HG02885 (cell line): ENCODE measurements around the gene NFE2.
"Not testable (repeated sequence)": the region's sequence is repeated elsewhere in the genome, so short reads cannot be mapped to it uniquely, and the experiment has no call there.

Experiments used
- ATAC-seq: cut with Tn5 transposase; IDR thresholded peaks from one replicate; pipeline ENCODE4 v1.9.1; 2021; ENCODE audit warnings: mild to moderate bottlenecking; ENCODE audit not compliant: unreplicated experiment, poor library complexity

The NFE2 gene

DNA sequence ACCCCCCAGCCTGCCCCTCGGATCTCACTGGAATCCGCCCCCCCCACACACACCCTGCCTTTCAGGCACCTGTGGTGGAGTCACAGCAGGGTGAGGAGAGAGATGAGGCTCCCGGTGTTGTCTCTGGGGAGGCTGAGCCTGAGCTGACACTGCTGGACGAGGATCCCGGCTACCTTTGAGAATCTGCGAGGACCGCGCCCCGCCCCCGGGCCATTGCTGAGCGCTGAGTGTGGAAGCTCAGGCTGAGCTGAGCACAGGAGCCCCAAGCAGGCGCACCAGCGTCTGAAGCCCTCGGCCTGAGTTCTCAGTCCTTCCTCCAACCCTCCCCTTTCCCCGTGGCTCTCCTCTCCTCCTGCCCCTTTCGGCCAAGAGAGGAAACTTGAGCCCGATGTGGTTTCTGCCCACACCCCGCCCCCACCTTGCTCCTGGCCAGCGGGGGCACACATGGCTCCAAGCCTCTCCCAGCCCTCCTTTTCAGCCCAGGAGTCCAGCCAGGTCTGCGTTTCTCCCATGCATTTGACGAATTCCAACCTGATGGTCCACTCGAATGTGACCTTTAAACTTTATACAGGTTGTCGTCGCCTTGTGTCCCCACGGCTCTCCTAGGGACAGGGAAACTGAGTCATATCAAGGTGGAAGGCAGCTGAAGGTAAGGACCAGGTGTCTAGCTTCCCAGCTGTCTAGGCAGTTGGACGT is at the start of gene NFE2:
TSS of gene NFE2 (minus strand) at position 284 of the 696 bp plus-strand sequence. CDS start 5,767 bp downstream, outside the sequence.
- no peak for ATAC-seq

DNA sequence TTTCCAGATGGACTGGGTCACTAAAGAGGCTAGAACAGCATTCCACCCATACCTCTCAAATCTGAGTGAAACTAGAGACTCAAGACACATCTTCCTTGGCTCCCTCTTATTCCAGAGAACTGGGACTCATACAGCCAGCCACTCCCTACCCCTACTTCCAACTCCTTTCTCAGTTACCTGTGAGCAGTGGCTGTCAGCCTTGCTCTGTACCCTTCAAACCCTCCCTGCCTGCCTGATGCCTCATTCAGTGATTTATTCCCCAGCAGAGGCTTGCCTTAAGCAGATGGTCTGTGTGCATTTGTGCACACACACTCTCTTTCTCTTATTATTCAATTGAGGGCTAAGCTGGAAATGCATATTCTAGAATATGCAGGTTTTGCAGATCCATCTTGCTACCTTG is 48.9 kb upstream of the NFE2 start:
- ATAC-seq = no peak

DNA sequence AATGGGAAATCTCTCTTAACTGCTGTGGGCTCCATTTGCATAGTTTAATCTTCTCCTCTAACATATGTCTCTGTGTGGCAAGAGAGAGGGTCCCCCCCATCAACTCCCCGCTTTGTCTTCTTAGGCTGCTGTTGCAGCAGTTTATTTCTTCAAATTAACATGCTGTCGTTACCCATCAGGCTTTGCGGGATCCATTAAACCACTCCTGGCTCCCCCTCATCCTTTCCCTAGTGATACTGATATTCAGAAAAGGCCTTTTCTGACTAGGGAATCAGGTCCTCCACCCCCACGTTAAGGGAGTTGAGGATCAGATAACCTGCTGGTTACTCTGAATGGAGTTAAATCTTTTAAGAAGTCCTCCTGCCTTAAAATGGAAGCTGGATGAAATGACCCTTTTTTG is 48.2 kb upstream of the NFE2 start:
- no peak for ATAC-seq

DNA sequence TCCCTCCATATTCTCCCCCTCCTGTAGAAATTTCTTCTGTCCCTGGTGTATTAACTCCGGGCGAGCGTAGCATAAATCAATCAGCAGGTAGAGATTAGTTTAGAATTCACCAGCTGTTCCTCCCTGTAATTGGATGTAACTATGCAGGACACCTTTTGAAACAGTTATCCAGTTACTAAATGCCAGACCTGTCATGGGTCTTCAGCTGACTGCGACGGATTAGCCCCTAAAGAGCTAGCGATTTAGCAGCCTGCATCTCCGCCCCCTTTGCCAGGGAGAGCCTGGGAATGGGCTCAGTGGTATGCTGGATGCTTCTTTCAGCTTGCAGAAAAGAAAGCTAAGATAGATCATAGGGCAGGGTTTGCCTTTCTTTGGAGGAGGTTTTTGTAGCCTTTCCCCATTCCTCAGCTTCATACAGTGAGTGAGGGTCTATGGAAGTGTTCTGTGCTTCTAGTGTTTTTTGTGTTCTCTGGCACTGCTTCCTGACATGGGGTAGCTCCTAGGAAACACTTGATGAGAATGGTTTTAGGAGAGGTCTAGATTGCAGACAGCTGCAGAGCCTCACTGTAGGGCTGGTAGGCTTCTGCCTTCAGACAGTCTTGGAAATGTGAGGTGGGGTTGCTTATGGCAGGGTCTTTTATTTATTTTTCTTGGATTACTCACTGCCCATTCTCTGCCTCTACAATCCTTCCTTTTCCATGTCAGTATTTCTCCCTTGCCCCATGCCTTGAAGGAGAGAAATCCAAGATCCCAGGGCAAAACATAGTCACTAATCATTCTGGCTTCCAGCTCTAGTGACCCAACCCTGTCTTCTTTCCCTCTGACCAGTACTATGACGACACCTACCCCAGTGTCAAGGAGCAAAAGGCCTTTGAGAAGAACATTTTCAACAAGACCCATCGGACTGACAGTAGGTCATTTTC is 40.8 kb upstream of the NFE2 start:
- ATAC-seq = no peak

DNA sequence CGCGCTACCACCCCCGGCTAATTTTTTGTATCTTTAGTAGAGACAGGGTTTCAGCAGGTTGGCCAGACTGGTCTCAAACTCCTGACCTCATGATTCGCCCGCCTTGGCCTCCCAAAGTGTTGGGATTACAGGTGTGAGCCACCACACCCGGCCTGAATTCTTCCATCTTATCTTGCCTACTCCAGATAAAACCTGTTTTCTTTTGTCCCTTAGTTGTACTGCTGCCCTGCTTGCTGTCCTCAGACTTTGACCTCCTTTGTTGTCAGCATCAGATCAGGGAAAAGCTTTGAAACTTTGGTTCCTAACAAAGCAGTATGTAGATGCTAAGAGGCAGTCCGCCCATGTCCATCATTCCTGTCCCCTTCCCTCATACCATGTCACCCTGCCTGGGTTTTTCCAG is 40.0 kb upstream of the NFE2 start:
- no peak for ATAC-seq

DNA sequence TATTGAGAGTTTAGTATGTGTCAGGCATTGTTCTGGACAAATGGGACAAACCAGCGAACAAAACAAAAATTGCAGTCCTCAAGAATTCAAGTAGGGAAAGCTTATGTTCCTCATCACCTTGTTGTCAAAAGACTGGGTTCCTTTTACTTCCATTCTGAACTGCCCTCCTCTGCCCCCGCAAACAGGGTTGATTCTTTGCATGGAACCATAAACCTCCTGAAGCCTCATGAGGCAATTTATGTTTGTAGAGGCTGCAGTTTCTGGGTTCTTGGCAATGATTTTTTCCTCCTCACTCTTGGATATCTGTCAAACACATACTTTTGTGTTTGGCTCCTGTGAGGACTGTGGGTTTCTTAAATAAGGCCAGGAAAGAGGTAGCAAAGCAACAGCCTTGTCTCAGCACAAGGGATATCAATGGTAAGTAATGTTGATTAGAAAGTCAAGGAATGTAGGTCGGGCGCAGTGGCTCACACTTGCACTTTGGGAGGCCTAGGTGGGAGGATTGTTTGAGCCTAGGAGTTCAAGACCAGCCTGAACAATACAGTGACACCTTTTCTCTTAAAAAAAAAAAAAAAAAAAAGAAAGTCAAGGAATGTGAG is 38.0 kb upstream of the NFE2 start:
- ATAC-seq = no peak

DNA sequence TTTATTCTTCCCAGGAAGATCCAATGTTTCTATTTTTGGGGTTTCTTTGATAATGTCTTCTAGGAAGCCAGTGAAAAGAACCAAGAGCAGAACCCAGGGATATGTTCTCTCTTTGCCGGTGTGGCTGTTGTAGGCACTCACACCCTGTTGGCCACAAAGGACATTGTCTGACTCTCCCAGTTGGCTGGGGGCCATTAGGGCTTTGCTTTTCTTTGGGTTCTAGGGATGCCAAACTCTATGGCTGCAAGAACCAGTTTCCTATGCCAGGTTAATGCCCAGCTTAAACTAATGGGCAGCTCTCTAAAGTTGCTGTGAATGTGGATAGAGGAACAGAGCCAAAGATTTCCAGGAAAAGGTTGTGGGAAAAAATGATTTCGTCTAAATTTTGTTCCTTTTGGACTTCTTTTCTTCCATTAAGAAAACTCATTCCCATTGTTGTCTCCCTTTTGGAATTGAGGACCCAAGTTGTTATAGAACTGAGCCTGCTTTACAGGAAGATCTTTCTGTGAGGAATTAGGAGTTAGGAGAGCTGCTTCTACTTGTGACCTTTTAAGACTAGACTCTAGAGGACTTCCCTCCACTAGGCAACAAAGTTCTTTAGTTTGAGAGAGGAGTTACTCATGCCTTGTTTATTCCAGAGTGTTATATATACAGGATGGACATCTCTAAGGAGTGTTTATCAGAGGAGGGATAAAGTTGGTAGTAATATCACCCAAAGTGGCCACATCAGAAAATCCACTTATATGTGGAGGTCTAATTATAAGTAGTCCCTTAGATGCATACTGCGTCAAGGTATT is 37.2 kb upstream of the NFE2 start:
- no peak for ATAC-seq

DNA sequence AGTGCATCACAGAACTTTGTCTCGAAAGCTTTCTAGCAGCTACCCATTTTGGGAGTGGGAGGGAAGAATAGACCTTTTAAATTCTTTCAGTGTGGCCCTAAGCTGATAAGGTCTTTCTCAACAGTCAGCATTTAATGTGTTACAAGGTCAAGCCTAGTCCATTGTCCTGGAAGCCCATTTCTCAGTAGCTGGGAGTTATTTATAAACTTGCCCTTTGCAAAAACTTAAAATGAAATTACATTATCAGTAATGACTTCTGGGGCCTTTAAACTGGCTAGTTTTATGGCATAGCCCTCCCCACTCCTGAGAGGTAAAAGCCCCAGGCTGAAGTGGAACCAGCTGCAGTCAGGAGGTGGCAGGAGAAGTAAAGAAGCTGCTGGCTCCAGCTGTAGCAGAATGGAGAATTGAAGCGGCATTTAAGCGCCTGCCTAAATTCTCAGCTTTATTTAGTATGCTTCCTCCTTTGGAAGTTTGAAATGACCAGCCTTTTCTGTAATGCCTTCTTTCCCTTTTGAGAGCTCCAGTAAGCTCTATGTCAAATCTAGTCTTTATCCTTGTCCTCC is 36.5 kb upstream of the NFE2 start:
- no peak for ATAC-seq

DNA sequence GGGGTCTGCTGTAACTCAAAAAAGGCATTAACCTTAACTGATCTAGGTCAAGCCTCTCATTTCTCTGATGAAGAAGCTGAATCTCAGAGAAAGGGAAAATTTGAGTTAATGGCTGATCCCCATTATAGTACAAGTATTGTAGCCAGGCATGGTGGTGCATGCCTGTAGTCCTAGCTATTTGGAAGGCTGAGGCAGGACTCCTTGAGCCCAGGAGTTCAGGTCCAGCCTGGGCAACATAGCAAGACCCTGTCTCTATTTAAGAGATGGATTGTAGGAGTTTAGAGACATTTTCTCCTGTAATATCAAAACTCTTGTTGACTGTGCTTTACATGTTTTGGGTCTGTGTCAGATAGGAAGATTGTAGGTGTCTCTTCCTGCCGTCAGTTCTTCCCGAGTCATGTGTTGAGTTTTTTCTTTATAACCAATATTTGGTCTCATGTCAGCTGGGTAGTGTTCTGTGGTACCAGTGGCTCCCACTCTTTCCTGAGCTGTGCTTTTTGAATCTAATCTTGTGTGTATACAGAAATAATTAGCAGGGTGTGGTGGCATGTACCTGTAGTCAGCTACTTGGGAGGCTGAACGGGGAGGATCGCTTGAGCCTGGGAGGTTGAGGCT is 32.7 kb upstream of the NFE2 start:
- ATAC-seq = no peak

DNA sequence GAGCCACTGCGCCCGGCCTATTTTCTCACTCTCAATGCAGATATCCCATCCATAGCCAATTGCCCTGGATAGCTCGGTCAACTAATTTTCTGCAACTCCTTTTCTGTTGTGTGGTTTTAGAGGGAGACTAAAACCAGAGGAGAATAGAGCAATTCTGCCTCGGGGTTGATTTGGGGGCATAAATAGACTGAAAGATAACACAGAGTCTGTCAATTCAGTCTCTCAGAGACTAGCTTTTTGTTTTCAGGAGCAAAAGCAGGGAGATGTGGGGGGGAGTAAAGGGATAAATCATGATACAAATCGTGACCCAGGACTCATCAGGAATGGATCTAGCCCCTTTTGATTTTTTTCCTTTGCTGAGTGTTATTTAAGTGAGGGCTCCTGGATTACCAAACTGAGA is 30.6 kb upstream of the NFE2 start:
- ATAC-seq = no peak

DNA sequence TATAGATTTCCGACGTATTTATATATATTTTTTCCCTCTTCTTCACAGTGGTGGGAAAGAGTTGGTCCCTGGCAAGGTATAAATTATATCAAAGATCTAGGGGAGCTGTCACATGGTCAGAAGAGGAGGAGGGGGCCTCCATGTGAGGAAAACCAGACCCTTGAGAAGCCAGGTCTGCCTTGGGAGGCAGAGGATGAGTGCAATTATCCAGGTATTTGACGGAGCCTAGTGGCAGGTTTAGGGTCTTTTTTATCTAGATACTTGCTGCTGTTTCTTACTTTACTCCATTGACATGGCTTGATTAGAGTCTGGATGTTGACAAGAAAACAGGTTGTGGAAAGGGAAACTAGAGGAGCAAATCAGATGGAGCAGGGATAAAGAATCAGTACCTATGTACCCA is 29.6 kb upstream of the NFE2 start:
- ATAC-seq = no peak

DNA sequence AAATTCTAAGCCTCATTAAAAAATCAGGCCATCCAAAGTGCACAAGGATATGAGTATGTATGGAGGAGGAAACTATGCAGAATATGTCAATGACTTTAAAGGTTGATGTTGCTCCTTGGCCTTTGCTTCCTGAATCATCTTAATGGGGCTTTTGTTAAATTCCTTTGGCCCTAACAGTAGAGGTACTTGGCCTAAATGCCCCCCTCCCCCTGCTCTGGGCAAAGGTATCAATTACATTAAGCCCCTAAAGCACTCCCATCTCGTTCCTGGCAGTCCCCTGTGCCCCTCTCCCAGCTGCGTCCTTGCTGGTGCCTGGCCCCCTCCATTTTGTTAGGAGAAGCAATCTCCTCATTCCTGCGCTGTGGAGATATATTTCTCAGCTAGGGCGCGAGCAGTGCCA is 28.9 kb upstream of the NFE2 start:
- no peak for ATAC-seq

DNA sequence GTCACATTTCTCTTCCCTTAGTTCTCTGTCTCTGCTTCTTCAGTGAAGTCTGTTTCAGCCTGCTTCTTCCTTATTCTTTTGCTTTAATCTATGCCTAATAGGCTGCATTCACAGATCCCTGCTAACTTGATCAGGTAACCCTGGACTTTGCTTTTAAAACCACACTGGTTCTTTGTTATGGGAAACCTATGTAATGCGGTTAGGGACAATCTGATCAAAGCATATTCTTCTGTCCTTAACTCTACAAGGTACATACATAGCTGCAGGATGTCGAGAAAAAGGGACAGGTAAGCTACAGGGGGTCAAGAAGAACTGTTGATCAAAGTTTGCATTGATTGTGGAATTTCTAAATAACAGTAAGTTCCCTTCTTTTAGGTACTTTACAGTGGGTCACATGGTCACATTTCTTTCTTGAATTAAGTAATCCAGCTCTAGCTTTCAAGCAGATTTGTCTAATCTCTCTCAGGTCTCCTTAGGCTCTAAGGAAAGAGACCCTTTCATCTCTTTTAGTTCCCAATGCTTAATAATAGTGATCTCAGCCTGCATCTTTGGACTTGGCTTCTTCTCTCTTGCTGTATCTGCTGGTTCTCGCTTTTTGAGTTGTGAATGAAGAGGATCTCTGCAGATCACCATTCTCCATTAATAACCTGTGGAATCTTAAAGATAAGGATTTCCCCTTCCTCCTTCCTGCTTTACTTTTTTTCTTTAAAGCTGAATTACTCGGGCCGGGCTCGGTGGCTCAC is 28.0 kb upstream of the NFE2 start:
- ATAC-seq = no peak

DNA sequence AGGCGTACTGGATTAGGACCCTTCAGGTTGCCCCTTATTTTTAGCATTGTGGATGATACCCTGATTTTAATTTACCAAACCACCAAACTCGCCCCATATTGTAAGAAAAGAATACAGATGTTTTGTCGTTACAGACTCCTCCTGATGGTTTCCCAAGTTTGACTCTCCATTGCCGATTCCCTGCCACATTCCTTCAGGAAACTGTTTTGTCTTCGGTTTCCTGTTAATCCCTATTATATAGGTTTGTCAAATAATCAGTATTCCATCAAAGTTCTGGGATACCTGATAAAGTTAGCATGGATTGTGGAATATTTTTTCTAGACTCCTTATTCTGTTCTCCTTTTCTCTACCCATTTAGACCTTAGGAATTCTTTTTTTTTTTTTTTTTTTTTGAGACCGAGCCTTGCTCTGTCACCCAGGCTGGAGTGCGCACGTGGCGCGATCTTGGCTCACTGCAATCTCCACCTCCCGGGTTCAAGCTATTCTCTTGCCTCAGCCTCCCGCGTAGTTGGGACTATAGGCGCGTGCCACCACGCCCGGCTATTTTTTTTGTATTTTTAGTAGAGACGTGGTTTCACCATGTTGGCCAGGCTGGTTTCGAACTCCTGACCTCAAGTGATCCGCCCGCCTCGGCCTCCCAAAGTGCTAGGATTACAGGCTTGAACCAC is 24.8 kb upstream of the NFE2 start:
- ATAC-seq = not testable (repeated sequence)

DNA sequence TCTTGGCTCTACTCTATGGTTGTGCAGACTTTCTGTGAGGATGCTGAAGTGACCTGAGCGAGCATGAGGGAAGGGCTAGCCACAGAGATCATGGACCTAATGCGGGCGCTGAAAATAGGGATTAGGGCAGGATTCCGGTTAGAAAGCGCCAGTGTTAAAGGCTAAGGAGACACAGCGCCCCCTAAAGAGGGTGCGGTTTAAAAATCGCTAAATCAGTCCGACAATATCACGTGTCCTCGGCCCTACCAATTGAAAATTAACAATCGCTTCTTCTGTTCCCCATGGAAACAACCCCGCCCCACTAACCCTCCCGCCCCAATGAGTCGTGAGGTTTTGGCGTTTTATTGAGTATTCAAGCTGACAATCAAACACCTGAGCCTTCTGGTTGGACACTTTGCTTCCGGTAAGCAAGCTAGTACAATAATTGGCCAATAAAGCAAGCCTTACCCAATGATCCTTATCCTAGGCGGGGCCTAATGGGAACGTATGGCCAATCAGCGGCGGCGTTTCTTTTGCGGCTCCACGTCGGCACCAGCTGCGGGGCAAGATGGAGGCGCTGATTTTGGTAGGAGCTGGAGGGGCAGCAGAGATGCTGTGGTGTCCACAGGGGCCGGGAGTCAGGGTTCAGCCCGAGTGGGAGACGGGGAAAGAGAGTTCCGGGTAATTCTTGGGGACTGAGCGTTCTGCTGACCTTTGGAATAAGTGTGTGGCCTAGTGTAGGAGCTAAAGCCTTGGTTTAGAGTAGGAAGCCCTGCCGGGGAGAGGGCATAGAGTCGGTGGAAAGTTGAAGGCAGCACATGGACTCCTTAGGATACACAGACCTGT is 24.0 kb upstream of the NFE2 start, which contains the start of gene COPZ1:
TSS of gene COPZ1 (plus strand) at position 515 of the 825 bp plus-strand sequence. CDS start at position 548, 33 bp downstream.
- ATAC-seq = peak; percentile 100

DNA sequence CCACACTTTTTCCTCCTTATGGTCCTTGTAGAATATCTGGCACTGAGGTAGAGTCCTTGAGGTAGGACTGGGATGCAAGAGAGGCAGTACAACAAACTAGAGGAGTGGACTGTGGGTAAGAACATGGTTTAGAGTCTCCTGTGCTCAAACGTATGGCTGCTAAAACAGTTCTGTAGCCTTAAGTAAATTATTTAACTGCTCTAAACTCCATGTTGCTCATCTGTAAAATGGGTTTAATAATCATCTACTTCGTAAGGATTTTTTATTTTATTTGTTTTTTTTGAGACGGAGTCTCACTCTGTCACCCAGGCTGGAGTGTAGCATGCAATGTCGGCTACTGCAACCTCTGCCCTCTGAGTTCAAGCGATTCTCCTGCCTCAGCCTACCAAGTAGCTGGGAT is 20.5 kb upstream of the NFE2 start:
- no peak for ATAC-seq

DNA sequence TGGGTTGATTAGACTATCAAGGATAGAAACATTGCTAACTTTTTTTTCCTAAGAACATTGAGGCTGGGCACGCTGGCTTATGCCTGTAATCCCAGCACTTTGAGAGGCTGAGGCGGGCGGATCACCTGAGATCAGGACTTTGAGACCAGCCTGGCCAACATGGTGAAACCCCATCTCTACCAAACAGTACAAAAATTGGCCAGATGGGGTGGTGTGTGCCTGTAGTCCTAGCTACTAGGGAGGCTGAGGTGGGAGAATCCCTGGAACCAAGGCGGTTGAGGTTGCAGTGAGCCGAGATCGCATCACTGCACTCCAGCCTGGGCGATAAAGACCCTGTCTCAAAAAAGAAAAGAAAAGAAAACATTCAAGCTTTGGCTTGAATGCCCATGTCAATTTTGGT is 11.5 kb upstream of the NFE2 start:
- not testable (repeated sequence) for ATAC-seq

DNA sequence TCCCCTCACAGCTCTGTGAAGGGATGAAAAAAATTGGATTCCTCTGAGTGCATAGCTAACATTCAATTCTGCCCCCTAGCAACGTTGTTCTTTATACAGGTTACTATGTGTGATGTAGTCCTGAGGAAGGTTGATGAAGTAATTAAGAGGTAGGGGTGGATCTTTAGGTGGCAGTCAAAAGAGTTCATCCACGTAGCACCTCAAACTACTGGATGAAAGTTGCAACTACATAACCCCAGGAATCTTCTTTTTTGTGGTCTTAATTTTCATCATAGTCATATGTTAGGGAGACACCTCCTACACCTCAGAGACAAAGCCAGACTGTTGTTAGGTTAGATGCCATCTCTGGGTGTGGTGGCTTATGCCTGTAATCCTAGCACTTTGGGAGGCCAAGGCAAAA is 10.2 kb upstream of the NFE2 start:
- no peak for ATAC-seq
